SU-DHL-6 (cell line): Measurements from ENCODE around the gene MED12L.

ENCODE experiments used
- CTCF ChIP-seq: fragments of 200-600 bp; sonication (generic); IDR thresholded peaks from one replicate; pipeline ENCODE4 v1.5.1; 2017; ENCODE audit warnings: antibody characterized with exemption, mild to moderate bottlenecking, low read length, moderate library complexity; ENCODE audit not compliant: insufficient read depth, poor library complexity, severe bottlenecking
- EZH2phosphoT487 ChIP-seq: fragments of 200-600 bp; sonication (generic), shearing (Covaris generic); conservative IDR thresholded peaks from 2 replicates; pipeline ENCODE4 v1.6.1; 2018; ENCODE audit warnings: mild to moderate bottlenecking, antibody characterized with exemption, low read length, moderate library complexity, mixed read lengths

DNA sequence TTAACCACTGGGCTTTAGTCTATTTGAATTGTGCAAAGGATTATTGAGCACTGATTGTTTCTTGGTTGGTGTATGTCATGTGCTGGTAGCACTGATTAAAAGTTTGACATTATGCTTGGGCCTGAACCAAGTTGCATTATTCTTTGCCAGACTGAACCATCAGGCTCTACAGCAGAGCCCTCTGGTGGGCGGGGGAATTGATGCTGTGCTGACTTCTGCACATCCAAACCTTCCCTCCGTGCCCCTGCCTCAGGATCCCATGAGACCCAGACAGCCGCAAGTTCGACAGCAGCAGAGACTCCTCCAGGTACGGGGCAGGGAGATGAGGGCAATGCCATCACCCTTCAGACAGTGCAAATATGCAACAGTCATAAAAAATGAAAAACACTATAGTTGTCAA, 327.5 kb downstream of the MED12L start:
- TF ChIP-seq CTCF (no peak), EZH2phosphoT487 (no peak)
